ENCODE results near the gene KANSL1. TPM values are rescaled to one million over a fixed set of nuclear protein-coding genes. Genes with fewer than 3 reads are reported as not detected.
A peak's percentile ranks its signal among the peaks of the same experiment; 100 is the strongest.
"Not testable (repeated sequence)": the region's sequence is repeated elsewhere in the genome, so short reads cannot be mapped to it uniquely, and the experiment has no call there.

KANSL1 gene
- total RNA-seq, 1 experiment from 2014 or later, result 72.7 TPM

DNA sequence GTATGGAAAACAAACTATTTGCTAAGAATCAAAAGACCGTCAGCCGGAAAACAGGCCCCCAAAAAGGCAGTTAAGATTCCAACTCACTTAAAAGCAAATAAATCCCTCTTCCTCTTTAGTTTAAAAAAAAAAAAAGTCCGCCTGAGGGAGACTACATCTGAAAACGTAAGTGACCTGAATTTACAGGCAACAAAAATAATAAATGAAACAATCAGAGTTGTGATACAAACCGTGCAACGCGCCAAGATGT lies 1.1 kb downstream of the KANSL1 start:
- peak overlapping the region; percentile 80 for H3K4me3 Mint-ChIP-seq
- H3K4me1 Mint-ChIP-seq, result peaks cover 46% of the 10 kb centered on the region
- CTCF ChIA-PET, result interaction anchor here (1.2 kb wide), 1 partner anchor 145 kb away, joined by 3 read pairs; no protein-coding TSS in a partner anchor
- TF ChIP-seq, protein P1, sequence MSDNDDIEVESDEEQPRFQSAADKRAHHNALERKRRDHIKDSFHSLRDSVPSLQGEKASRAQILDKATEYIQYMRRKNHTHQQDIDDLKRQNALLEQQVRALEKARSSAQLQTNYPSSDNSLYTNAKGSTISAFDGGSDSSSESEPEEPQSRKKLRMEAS (CRISPR knock-in tag; IDR thresholded peaks at IDR 0.05), result 0 out of 2 replicates have a peak, but pooled peaks have one; percentile 2
- no peak for TF ChIP-seq ZNF219 (CRISPR knock-in tag; IDR thresholded peaks at IDR 0.05; ENCODE audit: borderline replicate concordance)
- TF ChIP-seq, protein P2, sequence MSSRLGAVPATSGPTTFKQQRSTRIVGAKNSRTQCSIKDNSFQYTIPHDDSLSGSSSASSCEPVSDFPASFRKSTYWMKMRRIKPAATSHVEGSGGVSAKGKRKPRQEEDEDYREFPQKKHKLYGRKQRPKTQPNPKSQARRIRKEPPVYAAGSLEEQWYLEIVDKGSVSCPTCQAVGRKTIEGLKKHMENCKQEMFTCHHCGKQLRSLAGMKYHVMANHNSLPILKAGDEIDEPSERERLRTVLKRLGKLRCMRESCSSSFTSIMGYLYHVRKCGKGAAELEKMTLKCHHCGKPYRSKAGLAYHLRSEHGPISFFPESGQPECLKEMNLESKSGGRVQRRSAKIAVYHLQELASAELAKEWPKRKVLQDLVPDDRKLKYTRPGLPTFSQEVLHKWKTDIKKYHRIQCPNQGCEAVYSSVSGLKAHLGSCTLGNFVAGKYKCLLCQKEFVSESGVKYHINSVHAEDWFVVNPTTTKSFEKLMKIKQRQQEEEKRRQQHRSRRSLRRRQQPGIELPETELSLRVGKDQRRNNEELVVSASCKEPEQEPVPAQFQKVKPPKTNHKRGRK (CRISPR knock-in tag; IDR thresholded peaks at IDR 0.05; ENCODE audit: borderline replicate concordance), result no peak
- peak overlapping the region; percentile 92 for H3K27ac Mint-ChIP-seq
- ATAC-seq, result no peak
- DNase-seq (ENCODE audit: low spot score), result no peak
- POLR2A ChIA-PET, result interaction anchor here (1.4 kb wide), 1 partner anchor 11 kb away, joined by 5 read pairs; no protein-coding TSS in a partner anchor
- H3K36me3 Mint-ChIP-seq, result peaks cover 4% of the 10 kb centered on the region
- no peaks in the 10 kb centered on the region; the same call in 1 of the 2 replicates for H3K9me3 Mint-ChIP-seq
- H3K27me3 Mint-ChIP-seq (ENCODE audit: low read depth), result 0 out of 2 replicates have a peak, but pooled peaks cover under 1% of the 10 kb centered on the region

DNA sequence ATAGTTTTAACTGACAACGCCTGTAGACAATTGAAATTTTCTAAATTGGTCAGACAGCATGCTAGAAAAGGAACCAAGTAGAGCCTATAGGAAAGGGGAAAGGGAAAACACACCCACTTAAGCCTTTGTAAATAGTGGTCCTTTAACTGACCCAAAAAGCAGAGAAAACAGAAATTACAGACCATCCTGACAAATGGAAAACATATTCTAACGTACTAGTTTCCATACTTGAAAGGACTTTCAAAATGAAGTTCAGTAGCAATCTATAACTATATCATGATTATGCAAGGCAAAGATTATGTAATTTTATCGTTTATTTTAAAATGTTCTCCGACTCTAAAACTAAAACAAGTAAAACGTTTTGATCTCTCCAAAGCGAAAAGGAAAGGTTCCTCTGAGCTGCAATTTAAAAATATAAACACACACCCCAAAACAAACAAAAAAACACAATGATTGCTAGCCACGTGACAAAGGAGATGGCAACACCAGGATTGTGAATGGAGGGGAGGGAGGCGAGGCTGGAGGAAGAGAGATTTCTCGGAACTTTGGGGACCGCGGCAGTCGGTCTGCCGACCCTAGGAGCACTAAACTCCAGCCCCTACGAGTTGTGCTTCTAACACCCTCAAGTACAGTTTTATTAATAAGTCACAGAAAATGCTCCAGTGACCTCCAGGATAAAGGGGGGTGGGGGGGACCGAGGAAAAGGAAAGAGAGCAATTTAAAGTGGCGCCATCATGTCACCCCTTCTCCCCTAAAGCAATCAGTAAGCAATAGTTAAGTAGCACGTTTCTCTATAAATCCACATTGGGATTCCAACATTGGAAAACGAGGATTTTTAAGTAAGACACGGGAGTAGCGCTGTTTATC lies 1.7 kb downstream of the KANSL1 start:
- POLR2A ChIA-PET, result no interaction called here
- CTCF ChIA-PET, result no interaction called here
- no peaks in the 10 kb centered on the region for H3K9me3 Mint-ChIP-seq

GRCh38 chr17:46190763-46191162 lies 2.5 kb downstream of the KANSL1 start:
- no peaks in the 10 kb centered on the region for H3K27me3 Mint-ChIP-seq (ENCODE audit: low read depth)
- peaks cover 57% of the 10 kb centered on the region for H3K4me1 Mint-ChIP-seq
- H3K4me3 Mint-ChIP-seq, result peak overlapping the region; percentile 80
- ChIA-PET CTCF (no interaction called here), POLR2A (no interaction called here)
- ATAC-seq (no peak), DNase-seq (ENCODE audit: low spot score) (no peak)
- H3K36me3 Mint-ChIP-seq, result peaks cover 2% of the 10 kb centered on the region; the same call in 1 of the 2 replicates
- H3K9me3 Mint-ChIP-seq, result no peaks in the 10 kb centered on the region
- TF ChIP-seq ELF4 (CRISPR knock-in tag; IDR thresholded peaks at IDR 0.05; ENCODE audit: low read depth), result no peak
- no peak for TF ChIP-seq FOXJ3 (CRISPR knock-in tag; IDR thresholded peaks at IDR 0.05; ENCODE audit: borderline replicate concordance)
- TF ChIP-seq ZNF281 (CRISPR knock-in tag; IDR thresholded peaks at IDR 0.05), result no peak
- peak overlapping the region; percentile 54 for H3K27ac Mint-ChIP-seq

More for the DNA sequence above, 1.7 kb downstream of the KANSL1 start:
- TF ChIP-seq, protein P3, sequence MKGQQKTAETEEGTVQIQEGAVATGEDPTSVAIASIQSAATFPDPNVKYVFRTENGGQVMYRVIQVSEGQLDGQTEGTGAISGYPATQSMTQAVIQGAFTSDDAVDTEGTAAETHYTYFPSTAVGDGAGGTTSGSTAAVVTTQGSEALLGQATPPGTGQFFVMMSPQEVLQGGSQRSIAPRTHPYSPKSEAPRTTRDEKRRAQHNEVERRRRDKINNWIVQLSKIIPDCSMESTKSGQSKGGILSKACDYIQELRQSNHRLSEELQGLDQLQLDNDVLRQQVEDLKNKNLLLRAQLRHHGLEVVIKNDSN (CRISPR knock-in tag; IDR thresholded peaks at IDR 0.05), result peak; percentile 71
- TF ChIP-seq NR1H2 (CRISPR knock-in tag; IDR thresholded peaks at IDR 0.05), result no peak
- H3K4me1 Mint-ChIP-seq, result peaks cover 52% of the 10 kb centered on the region
- peaks cover 2% of the 10 kb centered on the region; the same call in 1 of the 2 replicates for H3K36me3 Mint-ChIP-seq
- H3K4me3 Mint-ChIP-seq, result peak overlapping the region; percentile 80
- no peak for DNase-seq (ENCODE audit: low spot score)
- H3K27ac Mint-ChIP-seq, result peak overlapping the region; percentile 92
- no peak for ATAC-seq
- no peaks in the 10 kb centered on the region for H3K27me3 Mint-ChIP-seq (ENCODE audit: low read depth)

GRCh38 chr17:46186827-46187235 lies 6.4 kb downstream of the KANSL1 start:
- H3K27me3 Mint-ChIP-seq (ENCODE audit: low read depth); H3K9me3 Mint-ChIP-seq; H3K36me3 Mint-ChIP-seq: not testable (repeated sequence)
- peaks cover 86% of the 10 kb centered on the region for H3K4me1 Mint-ChIP-seq
- CTCF ChIA-PET, result interaction anchor here (0.7 to 2.6 kb wide), 8 partner anchors 24 to 215 kb away, joined by 3 to 16 read pairs (median 3); no protein-coding TSS in a partner anchor
- POLR2A ChIA-PET, result interaction anchor here (0.8 kb wide), 1 partner anchor 168 kb away, joined by 3 read pairs; no protein-coding TSS in a partner anchor
- peak; percentile 64 for ATAC-seq
- DNase-seq (ENCODE audit: low spot score), result peak; percentile 23
- peak overlapping the region; percentile 61 for H3K27ac Mint-ChIP-seq
- H3K4me3 Mint-ChIP-seq, result peak overlapping the region; percentile 3; the same call in 1 of the 2 replicates

All from WTC11 (cell line).